Fibroblast of pulmonary artery (primary cell): ENCODE data around the gene DEFB112.
A peak's percentile ranks its signal among the peaks of the same experiment; 100 is the strongest.

ENCODE experiments used
- DNase-seq: peaks from one replicate; pipeline ENCODE4 v3.0.0-alpha.2; 2010; ENCODE audit warnings: low read depth
- H3K4me3 ChIP-seq: replicated peaks from 2 replicates; pipeline ENCODE4 v1.5.1; 2011; ENCODE audit warnings: low read depth, mild to moderate bottlenecking, control low read depth, low read length, moderate library complexity
- TF ChIP-seq, protein P1 (sequence below): IDR thresholded peaks from 2 replicates; pipeline ENCODE4 v1.5.1; 2011; ENCODE audit warnings: mild to moderate bottlenecking, control low read depth, low read length, inconsistent platforms; ENCODE audit errors: missing control alignments

DEFB112 gene

DNA sequence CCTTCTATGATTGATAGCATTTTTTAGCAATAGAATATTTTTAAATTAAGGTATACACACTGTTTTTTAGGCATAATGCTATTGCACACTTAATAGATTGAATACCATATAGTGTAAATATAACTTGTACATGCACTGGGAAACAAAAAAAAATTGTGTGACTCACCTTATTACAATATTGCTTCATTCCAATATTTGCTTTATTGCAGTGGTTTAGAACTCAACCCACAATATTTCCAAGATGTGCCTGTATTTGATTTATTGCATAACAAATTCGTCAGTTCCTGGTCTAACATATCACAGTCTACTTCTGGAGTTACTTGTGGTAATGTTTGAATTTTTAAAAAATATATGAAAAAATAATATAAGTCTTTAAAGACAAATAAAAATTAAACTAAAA is 41.9 kb upstream of the DEFB112 start:
- no peak for DNase-seq
- no peak overlapping the region for H3K4me3 ChIP-seq
- TF ChIP-seq, protein P1, sequence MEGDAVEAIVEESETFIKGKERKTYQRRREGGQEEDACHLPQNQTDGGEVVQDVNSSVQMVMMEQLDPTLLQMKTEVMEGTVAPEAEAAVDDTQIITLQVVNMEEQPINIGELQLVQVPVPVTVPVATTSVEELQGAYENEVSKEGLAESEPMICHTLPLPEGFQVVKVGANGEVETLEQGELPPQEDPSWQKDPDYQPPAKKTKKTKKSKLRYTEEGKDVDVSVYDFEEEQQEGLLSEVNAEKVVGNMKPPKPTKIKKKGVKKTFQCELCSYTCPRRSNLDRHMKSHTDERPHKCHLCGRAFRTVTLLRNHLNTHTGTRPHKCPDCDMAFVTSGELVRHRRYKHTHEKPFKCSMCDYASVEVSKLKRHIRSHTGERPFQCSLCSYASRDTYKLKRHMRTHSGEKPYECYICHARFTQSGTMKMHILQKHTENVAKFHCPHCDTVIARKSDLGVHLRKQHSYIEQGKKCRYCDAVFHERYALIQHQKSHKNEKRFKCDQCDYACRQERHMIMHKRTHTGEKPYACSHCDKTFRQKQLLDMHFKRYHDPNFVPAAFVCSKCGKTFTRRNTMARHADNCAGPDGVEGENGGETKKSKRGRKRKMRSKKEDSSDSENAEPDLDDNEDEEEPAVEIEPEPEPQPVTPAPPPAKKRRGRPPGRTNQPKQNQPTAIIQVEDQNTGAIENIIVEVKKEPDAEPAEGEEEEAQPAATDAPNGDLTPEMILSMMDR = no peak

DNA sequence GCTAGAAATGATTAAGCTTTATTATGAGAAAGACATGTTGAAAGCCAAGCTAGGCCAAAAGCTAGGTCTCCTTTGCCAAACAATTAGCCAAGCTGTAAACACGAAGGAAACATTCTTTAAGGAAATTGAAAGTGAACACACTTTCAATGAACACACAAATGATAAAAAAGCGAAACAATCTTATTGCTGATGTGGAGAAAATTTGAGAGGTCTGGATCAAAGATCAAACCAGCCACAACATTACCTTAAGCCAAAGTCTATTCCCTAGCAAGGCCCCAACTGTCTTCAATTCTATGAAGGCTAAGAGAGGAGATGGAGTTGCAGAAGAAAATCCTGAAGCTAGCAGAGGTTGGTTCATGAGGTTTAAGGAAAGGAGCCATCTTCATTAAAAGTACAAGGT is 40.2 kb upstream of the DEFB112 start:
- no peak for DNase-seq
- H3K4me3 ChIP-seq = no peak overlapping the region
- TF ChIP-seq, protein P1 = no peak

DNA sequence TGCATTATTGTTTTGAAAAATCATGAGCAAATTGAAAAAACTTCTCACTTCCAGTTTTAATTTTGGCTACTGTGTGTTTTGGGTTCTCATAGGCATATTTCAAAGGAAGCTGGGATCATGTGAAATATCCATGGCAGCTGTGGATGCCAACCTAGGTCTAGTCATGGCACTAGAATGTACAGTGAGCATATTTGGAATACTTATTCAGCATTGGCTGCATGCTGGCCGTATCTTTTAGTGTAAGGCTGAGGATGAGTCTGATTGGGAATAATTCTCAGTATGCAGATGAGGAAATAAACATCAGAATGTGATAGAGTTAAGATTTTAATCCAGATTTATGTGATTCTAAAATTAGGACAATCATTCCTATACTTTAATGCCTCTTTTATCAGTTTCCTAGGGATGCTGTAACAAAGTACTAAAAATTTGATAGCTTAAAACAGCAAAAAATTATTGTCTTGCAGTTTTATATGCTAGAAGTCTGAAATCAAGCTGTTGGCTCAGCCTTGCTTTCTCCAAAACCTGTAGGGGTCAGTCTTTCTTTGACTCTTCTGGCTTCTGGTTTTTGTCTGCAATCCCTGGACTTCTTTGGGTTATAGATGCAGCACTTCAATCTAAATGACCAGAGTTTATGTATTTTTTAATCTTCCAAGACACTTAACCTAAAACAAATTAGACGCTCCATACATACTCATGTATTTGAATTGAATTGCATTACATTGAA is 37.7 kb upstream of the DEFB112 start:
- peak; percentile 7 for DNase-seq
- H3K4me3 ChIP-seq = no peak overlapping the region
- TF ChIP-seq, protein P1 = no peak

DNA sequence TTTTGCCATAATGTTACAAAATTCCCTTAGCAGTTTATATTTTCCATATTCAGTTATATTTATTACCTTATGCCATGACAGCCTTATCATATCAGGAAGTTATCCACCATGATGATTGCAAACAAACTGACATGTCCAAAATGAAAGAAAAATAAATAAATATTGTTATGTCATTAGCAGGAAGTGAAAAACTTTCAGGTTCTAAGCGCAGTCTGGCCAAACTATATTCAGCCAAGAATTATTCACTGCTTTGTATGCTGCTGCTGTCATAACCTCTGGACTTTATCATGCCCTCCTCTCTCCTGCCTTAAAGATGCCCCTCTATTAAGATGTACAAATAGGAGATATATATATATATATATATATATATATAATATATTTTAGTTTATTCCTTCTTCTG is 27.7 kb upstream of the DEFB112 start:
- TF ChIP-seq, protein P1 = no peak
- H3K4me3 ChIP-seq = no peak overlapping the region
- DNase-seq = no peak

DNA sequence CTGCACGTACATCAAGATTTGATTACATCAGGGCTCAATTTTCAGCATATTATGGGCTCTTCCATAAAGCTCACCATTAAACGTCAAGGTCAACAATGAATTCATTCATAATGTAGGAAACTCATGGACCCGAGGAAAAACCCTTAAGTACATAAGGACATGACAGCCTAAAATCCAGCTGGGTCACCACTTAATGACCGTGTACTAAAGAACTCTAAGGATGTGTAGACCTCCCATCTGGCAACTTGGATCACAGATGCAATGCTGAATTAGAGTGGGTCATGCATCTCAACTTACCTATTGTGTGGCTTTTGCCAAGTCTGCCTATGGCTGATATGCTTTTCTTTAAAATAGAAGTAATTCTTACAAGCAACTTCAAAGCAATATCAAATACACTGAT is 26.7 kb upstream of the DEFB112 start:
- no peak for DNase-seq
- TF ChIP-seq, protein P1 = no peak
- no peak overlapping the region for H3K4me3 ChIP-seq

DNA sequence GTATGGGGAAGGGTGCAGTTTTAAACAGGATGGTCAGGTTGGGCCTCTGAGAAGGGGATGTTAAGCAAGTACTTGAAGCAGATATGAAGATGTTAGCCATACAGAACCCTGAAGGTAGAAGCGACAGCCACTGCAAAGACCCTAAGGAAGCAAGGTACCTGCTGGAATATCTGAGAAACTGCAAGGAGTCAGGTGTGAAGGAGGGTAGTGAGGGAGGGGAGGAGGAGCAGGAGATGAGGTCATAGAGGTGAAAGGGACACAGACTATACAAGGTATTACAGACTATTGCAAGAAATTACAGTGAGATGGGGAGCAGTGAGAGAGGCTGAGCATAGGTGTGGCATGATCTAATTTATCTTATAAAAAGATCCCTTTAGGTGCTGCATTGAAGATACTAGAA is 22.2 kb upstream of the DEFB112 start:
- TF ChIP-seq, protein P1 = no peak
- DNase-seq = no peak
- H3K4me3 ChIP-seq = no peak overlapping the region

GRCh38 chr6:50070101-50070500 is 20.4 kb upstream of the DEFB112 start:
- TF ChIP-seq, protein P1 = no peak
- H3K4me3 ChIP-seq = no peak overlapping the region
- DNase-seq = no peak
